ENCODE results near the gene PNMA8A.

- TF ChIP-seq CTCF (conservative IDR thresholded peaks at IDR 0.05; ENCODE audit: low read depth in 2 of 2): no peak
- no peak for TF ChIP-seq POLR2AphosphoS5 (IDR thresholded peaks at IDR 0.05; ENCODE audit: low read depth)
- TF ChIP-seq, protein P1, sequence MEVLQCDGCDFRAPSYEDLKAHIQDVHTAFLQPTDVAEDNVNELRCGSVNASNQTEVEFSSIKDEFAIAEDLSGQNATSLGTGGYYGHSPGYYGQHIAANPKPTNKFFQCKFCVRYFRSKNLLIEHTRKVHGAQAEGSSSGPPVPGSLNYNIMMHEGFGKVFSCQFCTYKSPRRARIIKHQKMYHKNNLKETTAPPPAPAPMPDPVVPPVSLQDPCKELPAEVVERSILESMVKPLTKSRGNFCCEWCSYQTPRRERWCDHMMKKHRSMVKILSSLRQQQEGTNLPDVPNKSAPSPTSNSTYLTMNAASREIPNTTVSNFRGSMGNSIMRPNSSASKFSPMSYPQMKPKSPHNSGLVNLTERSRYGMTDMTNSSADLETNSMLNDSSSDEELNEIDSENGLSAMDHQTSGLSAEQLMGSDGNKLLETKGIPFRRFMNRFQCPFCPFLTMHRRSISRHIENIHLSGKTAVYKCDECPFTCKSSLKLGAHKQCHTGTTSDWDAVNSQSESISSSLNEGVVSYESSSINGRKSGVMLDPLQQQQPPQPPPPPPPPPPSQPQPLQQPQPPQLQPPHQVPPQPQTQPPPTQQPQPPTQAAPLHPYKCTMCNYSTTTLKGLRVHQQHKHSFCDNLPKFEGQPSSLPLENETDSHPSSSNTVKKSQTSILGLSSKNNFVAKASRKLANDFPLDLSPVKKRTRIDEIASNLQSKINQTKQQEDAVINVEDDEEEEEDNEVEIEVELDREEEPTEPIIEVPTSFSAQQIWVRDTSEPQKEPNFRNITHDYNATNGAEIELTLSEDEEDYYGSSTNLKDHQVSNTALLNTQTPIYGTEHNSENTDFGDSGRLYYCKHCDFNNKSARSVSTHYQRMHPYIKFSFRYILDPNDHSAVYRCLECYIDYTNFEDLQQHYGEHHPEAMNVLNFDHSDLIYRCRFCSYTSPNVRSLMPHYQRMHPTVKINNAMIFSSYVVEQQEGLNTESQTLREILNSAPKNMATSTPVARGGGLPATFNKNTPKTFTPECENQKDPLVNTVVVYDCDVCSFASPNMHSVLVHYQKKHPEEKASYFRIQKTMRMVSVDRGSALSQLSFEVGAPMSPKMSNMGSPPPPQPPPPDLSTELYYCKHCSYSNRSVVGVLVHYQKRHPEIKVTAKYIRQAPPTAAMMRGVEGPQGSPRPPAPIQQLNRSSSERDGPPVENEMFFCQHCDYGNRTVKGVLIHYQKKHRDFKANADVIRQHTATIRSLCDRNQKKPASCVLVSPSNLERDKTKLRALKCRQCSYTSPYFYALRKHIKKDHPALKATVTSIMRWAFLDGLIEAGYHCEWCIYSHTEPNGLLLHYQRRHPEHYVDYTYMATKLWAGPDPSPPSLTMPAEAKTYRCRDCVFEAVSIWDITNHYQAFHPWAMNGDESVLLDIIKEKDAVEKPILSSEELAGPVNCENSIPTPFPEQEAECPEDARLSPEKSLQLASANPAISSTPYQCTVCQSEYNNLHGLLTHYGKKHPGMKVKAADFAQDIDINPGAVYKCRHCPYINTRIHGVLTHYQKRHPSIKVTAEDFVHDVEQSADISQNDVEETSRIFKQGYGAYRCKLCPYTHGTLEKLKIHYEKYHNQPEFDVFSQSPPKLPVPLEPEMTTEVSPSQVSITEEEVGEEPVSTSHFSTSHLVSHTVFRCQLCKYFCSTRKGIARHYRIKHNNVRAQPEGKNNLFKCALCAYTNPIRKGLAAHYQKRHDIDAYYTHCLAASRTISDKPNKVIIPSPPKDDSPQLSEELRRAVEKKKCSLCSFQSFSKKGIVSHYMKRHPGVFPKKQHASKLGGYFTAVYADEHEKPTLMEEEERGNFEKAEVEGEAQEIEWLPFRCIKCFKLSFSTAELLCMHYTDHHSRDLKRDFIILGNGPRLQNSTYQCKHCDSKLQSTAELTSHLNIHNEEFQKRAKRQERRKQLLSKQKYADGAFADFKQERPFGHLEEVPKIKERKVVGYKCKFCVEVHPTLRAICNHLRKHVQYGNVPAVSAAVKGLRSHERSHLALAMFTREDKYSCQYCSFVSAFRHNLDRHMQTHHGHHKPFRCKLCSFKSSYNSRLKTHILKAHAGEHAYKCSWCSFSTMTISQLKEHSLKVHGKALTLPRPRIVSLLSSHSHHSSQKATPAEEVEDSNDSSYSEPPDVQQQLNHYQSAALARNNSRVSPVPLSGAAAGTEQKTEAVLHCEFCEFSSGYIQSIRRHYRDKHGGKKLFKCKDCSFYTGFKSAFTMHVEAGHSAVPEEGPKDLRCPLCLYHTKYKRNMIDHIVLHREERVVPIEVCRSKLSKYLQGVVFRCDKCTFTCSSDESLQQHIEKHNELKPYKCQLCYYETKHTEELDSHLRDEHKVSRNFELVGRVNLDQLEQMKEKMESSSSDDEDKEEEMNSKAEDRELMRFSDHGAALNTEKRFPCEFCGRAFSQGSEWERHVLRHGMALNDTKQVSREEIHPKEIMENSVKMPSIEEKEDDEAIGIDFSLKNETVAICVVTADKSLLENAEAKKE (CRISPR knock-in tag; IDR thresholded peaks at IDR 0.05): no peak
- no peak for TF ChIP-seq EZH2 (IDR thresholded peaks at IDR 0.05; ENCODE audit: low read depth, unreplicated experiment)
- TF ChIP-seq ZNF331 (CRISPR knock-in tag; IDR thresholded peaks at IDR 0.05; ENCODE audit: low read depth): no peak
- no peak for TF ChIP-seq EZH2phosphoT487 (IDR thresholded peaks at IDR 0.05; ENCODE audit: unreplicated experiment)
- TF ChIP-seq NANOG (IDR thresholded peaks at IDR 0.05; ENCODE audit: borderline replicate concordance): no peak
- no peak for TF ChIP-seq CREB1 (CRISPR knock-in tag; IDR thresholded peaks at IDR 0.05; ENCODE audit: low read depth)
- TF ChIP-seq, protein P2, sequence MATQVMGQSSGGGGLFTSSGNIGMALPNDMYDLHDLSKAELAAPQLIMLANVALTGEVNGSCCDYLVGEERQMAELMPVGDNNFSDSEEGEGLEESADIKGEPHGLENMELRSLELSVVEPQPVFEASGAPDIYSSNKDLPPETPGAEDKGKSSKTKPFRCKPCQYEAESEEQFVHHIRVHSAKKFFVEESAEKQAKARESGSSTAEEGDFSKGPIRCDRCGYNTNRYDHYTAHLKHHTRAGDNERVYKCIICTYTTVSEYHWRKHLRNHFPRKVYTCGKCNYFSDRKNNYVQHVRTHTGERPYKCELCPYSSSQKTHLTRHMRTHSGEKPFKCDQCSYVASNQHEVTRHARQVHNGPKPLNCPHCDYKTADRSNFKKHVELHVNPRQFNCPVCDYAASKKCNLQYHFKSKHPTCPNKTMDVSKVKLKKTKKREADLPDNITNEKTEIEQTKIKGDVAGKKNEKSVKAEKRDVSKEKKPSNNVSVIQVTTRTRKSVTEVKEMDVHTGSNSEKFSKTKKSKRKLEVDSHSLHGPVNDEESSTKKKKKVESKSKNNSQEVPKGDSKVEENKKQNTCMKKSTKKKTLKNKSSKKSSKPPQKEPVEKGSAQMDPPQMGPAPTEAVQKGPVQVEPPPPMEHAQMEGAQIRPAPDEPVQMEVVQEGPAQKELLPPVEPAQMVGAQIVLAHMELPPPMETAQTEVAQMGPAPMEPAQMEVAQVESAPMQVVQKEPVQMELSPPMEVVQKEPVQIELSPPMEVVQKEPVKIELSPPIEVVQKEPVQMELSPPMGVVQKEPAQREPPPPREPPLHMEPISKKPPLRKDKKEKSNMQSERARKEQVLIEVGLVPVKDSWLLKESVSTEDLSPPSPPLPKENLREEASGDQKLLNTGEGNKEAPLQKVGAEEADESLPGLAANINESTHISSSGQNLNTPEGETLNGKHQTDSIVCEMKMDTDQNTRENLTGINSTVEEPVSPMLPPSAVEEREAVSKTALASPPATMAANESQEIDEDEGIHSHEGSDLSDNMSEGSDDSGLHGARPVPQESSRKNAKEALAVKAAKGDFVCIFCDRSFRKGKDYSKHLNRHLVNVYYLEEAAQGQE (IDR thresholded peaks at IDR 0.05; ENCODE audit: unreplicated experiment): no peak
These were observed 24.4 kb downstream of the PNMA8A start for GRCh38 chr19:46447006-46447405.
